ENCODE results near the gene CTU2. TPM values are rescaled to one million over a fixed set of nuclear protein-coding genes. Genes with fewer than 3 reads are reported as not detected.

Gene CTU2
- total and polyA plus RNA-seq, 9 donors = 0.45 to 36.5 (median 19.5) TPM

GRCh38 chr16:88710556-88710955 lies 4.3 kb downstream of the CTU2 start:
- no peak overlapping the region for H3K4me3 ChIP-seq
- TF ChIP-seq CTCF (IDR thresholded peaks at IDR 0.05) (no peak), POLR2A (IDR thresholded peaks at IDR 0.05) (no peak), EP300 (IDR thresholded peaks at IDR 0.05) (no peak)
- no peaks in the 10 kb centered on the region for H3K36me3 ChIP-seq
- peaks cover 3% of the 10 kb centered on the region for H3K4me1 ChIP-seq (ENCODE audit: insufficient read depth)
- H3K9me3 ChIP-seq = no peaks in the 10 kb centered on the region
- DNase-seq = no peak
- WGBS, 3 donors = 64 to 73% (median 65%) methylated on average over 15 to 16 of the region's 16 CpGs
- intact Hi-C loops (cut with DNase I) = no loop called here
- H3K27ac ChIP-seq = no peak overlapping the region
- H3K27me3 ChIP-seq = no peaks in the 10 kb centered on the region

- TF ChIP-seq POLR2A (IDR thresholded peaks at IDR 0.05) (no peak), CTCF (IDR thresholded peaks at IDR 0.05) (no peak), EP300 (IDR thresholded peaks at IDR 0.05) (no peak)
- intact Hi-C loops (cut with DNase I) = no loop called here
- 68 to 84% (median 83%) methylated on average over 17 to 18 of the region's 18 CpGs for WGBS, 3 donors
- Histone ChIP-seq H3K9me3 (no peaks in the 10 kb centered on the region), H3K27ac (no peak overlapping the region), H3K27me3 (no peaks in the 10 kb centered on the region), H3K4me3 (no peak overlapping the region), H3K36me3 (no peaks in the 10 kb centered on the region), H3K4me1 (ENCODE audit: insufficient read depth) (peaks cover 2% of the 10 kb centered on the region)
- DNase-seq = no peak
These were observed 5.5 kb downstream of the CTU2 start for GRCh38 chr16:88711750-88712340.

- TF ChIP-seq CTCF (IDR thresholded peaks at IDR 0.05) = no peak
- no peak for TF ChIP-seq POLR2A (IDR thresholded peaks at IDR 0.05)
- Histone ChIP-seq H3K4me3 (no peak overlapping the region), H3K27ac (no peak overlapping the region), H3K27me3 (no peaks in the 10 kb centered on the region), H3K4me1 (ENCODE audit: insufficient read depth) (no peaks in the 10 kb centered on the region), H3K9me3 (no peaks in the 10 kb centered on the region), H3K36me3 (no peaks in the 10 kb centered on the region)
- DNase-seq = no peak
- 76 to 82% (median 77%) methylated on average over 13 to 25 of the region's 25 CpGs for WGBS, 3 donors
- intact Hi-C loops (cut with DNase I) = no loop called here
These were observed 6.2 kb downstream of the CTU2 start for GRCh38 chr16:88712362-88712979.

GRCh38 chr16:88713054-88713453 lies 6.8 kb downstream of the CTU2 start:
- intact Hi-C loops (cut with DNase I) = no loop called here
- no peak overlapping the region for H3K4me3 ChIP-seq
- H3K27ac ChIP-seq = no peak overlapping the region
- no peak for DNase-seq
- no peaks in the 10 kb centered on the region for H3K9me3 ChIP-seq
- no peaks in the 10 kb centered on the region for H3K27me3 ChIP-seq
- 75 to 80% (median 75%) methylated on average over 1 to 15 of the region's 15 CpGs for WGBS, 3 donors
- TF ChIP-seq CTCF (IDR thresholded peaks at IDR 0.05) (no peak), EP300 (IDR thresholded peaks at IDR 0.05) (no peak), POLR2A (IDR thresholded peaks at IDR 0.05) (no peak)
- no peaks in the 10 kb centered on the region for H3K36me3 ChIP-seq
- no peaks in the 10 kb centered on the region for H3K4me1 ChIP-seq (ENCODE audit: insufficient read depth)
